WTC11 (cell line): ENCODE measurements around the gene TOR1AIP2.

ENCODE experiments used
- ATF1 ChIP-seq: sonication (generic); formaldehyde crosslinking; IDR thresholded peaks from 2 replicates; pipeline ENCODE4 v1.8.1; 2023; ENCODE audit warnings: mild to moderate bottlenecking, moderate library complexity, missing genetic modification reagents
- CTCF ChIP-seq: fragments of 200-600 bp; IDR thresholded peaks from 2 replicates; pipeline ENCODE4 v1.8.0; 2022; ENCODE audit warnings: antibody characterized with exemption
- ELF4 ChIP-seq: sonication (generic); formaldehyde crosslinking; IDR thresholded peaks from 2 replicates; pipeline ENCODE4 v1.8.1; 2022; ENCODE audit warnings: low read depth, mild to moderate bottlenecking, moderate library complexity, missing genetic modification reagents
- ESRRA ChIP-seq: sonication (generic); formaldehyde crosslinking; IDR thresholded peaks from 2 replicates; pipeline ENCODE4 v1.8.1; 2022; ENCODE audit warnings: mild to moderate bottlenecking, missing genetic modification reagents, borderline replicate concordance
- FOXP1 ChIP-seq: sonication (generic); formaldehyde crosslinking; IDR thresholded peaks from 2 replicates; pipeline ENCODE4 v1.8.0; 2022; ENCODE audit warnings: missing genetic modification reagents, mild to moderate bottlenecking, moderate library complexity, borderline replicate concordance
- HMGXB4 ChIP-seq: sonication (generic); formaldehyde crosslinking; IDR thresholded peaks from 2 replicates; pipeline ENCODE4 v1.8.1; 2023; ENCODE audit warnings: mild to moderate bottlenecking, moderate library complexity, missing genetic modification reagents
- JUN ChIP-seq: sonication (generic); formaldehyde crosslinking; IDR thresholded peaks from 2 replicates; pipeline ENCODE4 v1.8.0; 2023; ENCODE audit warnings: mild to moderate bottlenecking, missing genetic modification reagents
- PREB ChIP-seq: sonication (generic); formaldehyde crosslinking; IDR thresholded peaks from 2 replicates; pipeline ENCODE4 v1.8.1; 2022; ENCODE audit warnings: mild to moderate bottlenecking, missing genetic modification reagents, moderate library complexity, borderline replicate concordance
- SP1 ChIP-seq: sonication (generic); formaldehyde crosslinking; conservative IDR thresholded peaks from 2 replicates; pipeline ENCODE4 v1.8.1; 2022; ENCODE audit warnings: missing genetic modification reagents

- TF ChIP-seq JUN (CRISPR knock-in tag) (no peak), SP1 (CRISPR knock-in tag) (no peak), CTCF (no peak), PREB (CRISPR knock-in tag) (no peak), ESRRA (CRISPR knock-in tag) (no peak), FOXP1 (no peak), HMGXB4 (CRISPR knock-in tag) (no peak), ELF4 (CRISPR knock-in tag) (no peak), ATF1 (no peak)
These were observed 1.9 kb downstream of the TOR1AIP2 start for GRCh38 chr1:179875596-179876299.
